HepG2 (cell line): ENCODE data around the gene OPRM1.

Experiments used
- CBFB ChIP-seq: sonication (generic); formaldehyde crosslinking; IDR thresholded peaks from 2 replicates; pipeline ENCODE4 v1.4.0; 2020; ENCODE audit warnings: missing genetic modification reagents
- EP300 ChIP-seq, 3 experiments: sonication (generic) in 1 of 3; formaldehyde crosslinking in 1 of 3; IDR thresholded peaks; 2 replicates each; pipeline versions ENCODE4 v1.5.1 to v1.6.1; 2011 to 2020; ENCODE audit warnings: low read depth in 2 of 3, low read length in 2 of 3, borderline replicate concordance in 1 of 3, improper control_type of control experiment in 1 of 3, mild to moderate bottlenecking in 1 of 3, missing genetic modification reagents in 1 of 3, moderate library complexity in 1 of 3
- YY1 ChIP-seq: IDR thresholded peaks from 2 replicates; pipeline ENCODE4 v1.6.1; 2011; ENCODE audit warnings: low read length, low read depth, moderate library complexity, mild to moderate bottlenecking; ENCODE audit not compliant: insufficient read depth, insufficient replicate concordance
- ZFP41 ChIP-seq: sonication (generic); formaldehyde crosslinking; IDR thresholded peaks from 2 replicates; pipeline ENCODE4 v1.4.0; 2020; ENCODE audit warnings: mild to moderate bottlenecking, missing genetic modification reagents, borderline replicate concordance
- ZNF678 ChIP-seq: sonication (generic); formaldehyde crosslinking; IDR thresholded peaks from 2 replicates; pipeline ENCODE4 v1.4.0; 2020; ENCODE audit warnings: mild to moderate bottlenecking, missing genetic modification reagents
- TF ChIP-seq, protein P1 (sequence below): sonication (generic); formaldehyde crosslinking; IDR thresholded peaks from one replicate; pipeline ENCODE4 v1.5.1; 2020; ENCODE audit warnings: mild to moderate bottlenecking, missing genetic modification reagents; ENCODE audit errors: not compliant biosample characterization
- TF ChIP-seq, protein P2 (sequence below): sonication (generic); formaldehyde crosslinking; IDR thresholded peaks from 2 replicates; pipeline ENCODE4 v1.4.0; 2020; ENCODE audit warnings: missing genetic modification reagents

DNA sequence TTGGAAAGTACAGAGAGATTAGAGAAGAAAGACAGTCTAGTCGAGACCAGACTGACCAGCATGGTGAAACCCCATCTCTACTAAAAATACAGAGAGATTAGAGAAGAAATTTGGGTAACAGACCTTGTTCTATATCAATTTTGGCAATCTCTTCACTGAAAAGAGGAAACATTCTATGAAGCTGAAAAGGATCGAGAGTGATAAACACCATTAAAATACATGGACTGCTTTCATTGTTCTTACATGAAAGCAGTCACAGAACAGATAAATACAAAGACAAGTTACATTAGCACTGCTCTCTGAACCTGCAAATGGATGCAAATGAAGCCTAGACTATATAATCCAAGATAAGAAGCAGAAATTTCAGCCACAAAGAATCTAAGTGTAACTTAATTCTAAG is 8.4 kb upstream of the OPRM1 start:
- TF ChIP-seq YY1 = no peak
- TF ChIP-seq ZNF678 (CRISPR knock-in tag) = no peak
- no peak for TF ChIP-seq ZFP41 (CRISPR knock-in tag)
- TF ChIP-seq CBFB = no peak
- TF ChIP-seq EP300 (IDR thresholded peaks at IDR 0.05; ENCODE audit: low read depth in 2 of 2, low read length in 2 of 2) = no peak
- TF ChIP-seq EP300 (CRISPR knock-in tag; IDR thresholded peaks at IDR 0.05; ENCODE audit: borderline replicate concordance) = no peak
- TF ChIP-seq, protein P1, sequence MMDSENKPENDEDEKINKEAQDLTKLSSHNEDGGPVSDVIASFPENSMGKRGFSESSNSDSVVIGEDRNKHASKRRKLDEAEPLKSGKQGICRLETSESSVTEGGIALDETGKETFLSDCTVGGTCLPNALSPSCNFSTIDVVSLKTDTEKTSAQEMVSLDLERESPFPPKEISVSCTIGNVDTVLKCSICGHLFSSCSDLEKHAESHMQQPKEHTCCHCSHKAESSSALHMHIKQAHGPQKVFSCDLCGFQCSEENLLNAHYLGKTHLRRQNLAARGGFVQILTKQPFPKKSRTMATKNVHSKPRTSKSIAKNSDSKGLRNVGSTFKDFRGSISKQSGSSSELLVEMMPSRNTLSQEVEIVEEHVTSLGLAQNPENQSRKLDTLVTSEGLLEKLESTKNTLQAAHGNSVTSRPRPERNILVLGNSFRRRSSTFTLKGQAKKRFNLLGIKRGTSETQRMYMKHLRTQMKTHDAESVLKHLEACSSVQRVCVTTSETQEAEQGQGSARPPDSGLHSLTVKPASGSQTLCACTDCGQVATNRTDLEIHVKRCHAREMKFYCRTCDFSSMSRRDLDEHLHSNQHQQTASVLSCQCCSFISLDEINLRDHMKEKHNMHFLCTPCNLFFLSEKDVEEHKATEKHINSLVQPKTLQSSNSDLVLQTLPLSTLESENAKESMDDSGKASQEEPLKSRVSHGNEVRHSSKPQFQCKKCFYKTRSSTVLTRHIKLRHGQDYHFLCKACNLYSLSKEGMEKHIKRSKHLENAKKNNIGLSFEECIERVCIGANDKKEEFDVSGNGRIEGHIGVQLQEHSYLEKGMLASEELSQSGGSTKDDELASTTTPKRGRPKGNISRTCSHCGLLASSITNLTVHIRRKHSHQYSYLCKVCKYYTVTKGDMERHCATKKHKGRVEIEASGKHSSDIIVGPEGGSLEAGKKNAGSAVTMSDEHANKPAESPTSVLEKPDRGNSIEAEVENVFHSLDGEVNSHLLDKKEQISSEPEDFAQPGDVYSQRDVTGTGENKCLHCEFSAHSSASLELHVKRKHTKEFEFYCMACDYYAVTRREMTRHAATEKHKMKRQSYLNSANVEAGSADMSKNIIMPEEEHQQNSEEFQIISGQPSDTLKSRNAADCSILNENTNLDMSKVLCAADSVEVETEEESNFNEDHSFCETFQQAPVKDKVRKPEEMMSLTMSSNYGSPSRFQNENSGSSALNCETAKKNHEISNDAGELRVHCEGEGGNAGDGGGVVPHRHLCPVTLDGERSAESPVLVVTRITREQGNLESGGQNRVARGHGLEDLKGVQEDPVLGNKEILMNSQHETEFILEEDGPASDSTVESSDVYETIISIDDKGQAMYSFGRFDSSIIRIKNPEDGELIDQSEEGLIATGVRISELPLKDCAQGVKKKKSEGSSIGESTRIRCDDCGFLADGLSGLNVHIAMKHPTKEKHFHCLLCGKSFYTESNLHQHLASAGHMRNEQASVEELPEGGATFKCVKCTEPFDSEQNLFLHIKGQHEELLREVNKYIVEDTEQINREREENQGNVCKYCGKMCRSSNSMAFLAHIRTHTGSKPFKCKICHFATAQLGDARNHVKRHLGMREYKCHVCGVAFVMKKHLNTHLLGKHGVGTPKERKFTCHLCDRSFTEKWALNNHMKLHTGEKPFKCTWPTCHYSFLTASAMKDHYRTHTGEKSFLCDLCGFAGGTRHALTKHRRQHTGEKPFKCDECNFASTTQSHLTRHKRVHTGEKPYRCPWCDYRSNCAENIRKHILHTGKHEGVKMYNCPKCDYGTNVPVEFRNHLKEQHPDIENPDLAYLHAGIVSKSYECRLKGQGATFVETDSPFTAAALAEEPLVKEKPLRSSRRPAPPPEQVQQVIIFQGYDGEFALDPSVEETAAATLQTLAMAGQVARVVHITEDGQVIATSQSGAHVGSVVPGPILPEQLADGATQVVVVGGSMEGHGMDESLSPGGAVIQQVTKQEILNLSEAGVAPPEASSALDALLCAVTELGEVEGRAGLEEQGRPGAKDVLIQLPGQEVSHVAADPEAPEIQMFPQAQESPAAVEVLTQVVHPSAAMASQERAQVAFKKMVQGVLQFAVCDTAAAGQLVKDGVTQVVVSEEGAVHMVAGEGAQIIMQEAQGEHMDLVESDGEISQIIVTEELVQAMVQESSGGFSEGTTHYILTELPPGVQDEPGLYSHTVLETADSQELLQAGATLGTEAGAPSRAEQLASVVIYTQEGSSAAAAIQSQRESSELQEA (CRISPR knock-in tag) = no peak
- TF ChIP-seq, protein P2, sequence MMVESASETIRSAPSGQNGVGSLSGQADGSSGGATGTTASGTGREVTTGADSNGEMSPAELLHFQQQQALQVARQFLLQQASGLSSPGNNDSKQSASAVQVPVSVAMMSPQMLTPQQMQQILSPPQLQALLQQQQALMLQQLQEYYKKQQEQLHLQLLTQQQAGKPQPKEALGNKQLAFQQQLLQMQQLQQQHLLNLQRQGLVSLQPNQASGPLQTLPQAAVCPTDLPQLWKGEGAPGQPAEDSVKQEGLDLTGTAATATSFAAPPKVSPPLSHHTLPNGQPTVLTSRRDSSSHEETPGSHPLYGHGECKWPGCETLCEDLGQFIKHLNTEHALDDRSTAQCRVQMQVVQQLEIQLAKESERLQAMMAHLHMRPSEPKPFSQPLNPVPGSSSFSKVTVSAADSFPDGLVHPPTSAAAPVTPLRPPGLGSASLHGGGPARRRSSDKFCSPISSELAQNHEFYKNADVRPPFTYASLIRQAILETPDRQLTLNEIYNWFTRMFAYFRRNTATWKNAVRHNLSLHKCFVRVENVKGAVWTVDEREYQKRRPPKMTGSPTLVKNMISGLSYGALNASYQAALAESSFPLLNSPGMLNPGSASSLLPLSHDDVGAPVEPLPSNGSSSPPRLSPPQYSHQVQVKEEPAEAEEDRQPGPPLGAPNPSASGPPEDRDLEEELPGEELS (CRISPR knock-in tag) = no peak
